ENCODE results near the gene TERT.
A peak's percentile ranks its signal among the peaks of the same experiment; 100 is the strongest.

Gene TERT

DNA sequence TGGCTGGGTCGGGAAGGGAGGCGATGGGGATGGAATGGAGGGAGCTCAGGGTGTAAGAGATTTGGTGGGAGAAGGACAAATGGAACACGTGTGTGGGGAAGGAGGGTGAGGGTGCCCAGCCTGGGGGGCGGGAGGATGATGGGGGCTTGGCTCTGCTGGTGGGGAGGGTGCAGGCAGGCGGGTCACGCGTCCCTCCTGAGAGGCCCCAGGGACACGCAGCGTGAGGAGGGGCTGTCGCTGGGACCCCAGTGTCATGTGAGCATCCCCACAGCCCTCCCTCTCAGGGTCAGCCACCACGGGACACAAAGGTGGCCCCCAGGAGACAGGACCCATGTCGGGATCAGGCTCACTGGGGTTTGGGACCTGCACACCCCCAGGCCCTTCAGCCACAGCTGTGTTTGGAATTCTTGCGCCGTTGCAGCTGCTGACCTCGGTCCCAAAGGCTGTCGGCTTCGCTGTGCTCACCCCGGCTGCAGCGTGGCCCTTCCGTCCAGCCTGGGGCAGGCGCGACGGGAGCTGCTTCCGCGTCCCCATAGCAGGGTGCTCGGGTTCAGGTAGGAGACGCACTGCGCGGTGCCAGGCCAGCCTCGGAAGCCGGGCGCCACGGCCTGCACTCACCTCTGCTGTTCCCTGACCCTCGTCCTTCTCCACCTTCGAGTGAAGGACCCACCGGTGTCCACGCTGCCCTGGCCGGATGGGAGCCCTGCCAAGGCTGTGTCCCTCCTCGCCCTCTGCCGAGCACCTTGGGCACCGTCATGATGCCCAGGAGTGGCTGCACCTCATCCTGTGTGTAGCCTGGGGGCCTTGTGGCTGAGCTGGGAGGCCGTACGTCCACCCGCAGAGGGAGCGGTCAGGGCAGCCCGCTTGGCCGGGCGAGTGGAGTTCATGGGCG is 88.1 kb downstream of the TERT start:
- DNase-seq (ENCODE audit: low spot score): no peak

DNA sequence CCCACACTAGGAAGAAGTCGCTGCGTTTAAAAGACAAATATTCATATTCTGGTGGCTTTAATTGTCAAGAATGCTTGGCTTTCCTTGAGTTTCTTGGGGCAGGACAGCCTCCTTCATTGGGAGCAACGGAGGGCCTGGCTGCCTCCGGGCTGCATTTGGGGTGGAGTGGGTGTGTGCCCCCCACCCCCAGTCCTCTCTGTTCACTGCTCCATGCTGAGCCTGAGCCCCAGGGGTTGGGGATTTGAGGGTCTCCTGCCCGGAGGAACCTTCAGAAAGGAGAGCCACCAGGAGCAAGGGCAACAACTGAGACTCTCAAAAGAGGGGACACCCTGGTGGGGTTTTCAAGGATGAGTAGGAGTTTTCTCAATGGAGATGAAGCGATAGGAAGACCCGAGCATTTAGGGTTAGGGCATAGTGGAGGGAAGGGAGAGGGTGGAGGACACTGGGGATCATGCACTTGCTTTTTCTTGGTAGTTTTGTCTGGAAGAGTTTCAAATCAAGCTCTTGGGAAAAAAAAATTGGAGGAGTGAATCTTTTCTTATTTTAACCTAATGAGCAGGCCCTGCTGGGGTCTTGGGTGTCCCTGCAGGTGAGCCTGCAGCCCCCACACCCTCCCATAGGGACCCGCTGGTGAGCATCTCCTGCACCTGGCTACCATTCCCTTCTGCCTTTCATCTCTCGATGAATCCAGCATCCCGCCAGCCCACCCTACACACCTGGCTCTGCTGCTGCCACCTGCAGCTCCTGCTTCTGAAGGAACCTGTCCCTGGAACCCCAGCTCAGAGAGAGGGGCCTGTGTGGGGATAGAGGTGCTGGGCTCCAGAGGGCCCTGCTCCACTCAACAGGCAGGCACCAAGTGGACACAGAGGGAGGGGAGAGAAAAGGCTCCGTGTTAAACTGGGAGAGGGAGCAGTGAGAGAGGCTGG is 89.3 kb downstream of the TERT start:
- no peak for DNase-seq (ENCODE audit: low spot score)

DNA sequence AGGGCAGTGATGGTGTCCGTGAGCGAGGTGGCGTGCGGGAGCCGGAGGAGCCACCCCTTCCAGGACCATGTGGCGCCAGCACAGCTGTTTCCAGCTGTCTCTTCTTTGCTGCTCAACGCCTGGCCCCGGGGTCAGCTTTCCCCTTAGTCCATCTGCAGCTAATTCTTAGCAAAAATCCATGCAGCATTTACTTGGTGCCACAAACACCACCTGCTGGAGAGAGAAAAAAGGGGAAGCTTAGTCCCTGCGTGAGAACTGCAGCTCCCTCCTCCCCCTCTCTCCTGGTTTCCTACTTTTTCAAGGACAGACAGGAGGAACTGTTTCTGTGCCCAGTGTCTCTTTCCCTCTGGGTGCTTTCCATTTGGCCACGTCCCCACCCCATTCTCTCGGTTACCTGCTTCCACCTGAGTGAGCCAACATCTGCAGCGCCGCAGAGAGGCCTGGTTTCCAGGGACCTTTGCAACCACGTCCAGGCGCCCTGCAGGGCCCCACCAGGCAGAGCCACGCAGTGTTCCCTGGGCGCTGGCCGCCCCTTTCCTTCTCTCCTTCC is 90.1 kb downstream of the TERT start:
- DNase-seq (ENCODE audit: low spot score): peak; percentile 42

DNA sequence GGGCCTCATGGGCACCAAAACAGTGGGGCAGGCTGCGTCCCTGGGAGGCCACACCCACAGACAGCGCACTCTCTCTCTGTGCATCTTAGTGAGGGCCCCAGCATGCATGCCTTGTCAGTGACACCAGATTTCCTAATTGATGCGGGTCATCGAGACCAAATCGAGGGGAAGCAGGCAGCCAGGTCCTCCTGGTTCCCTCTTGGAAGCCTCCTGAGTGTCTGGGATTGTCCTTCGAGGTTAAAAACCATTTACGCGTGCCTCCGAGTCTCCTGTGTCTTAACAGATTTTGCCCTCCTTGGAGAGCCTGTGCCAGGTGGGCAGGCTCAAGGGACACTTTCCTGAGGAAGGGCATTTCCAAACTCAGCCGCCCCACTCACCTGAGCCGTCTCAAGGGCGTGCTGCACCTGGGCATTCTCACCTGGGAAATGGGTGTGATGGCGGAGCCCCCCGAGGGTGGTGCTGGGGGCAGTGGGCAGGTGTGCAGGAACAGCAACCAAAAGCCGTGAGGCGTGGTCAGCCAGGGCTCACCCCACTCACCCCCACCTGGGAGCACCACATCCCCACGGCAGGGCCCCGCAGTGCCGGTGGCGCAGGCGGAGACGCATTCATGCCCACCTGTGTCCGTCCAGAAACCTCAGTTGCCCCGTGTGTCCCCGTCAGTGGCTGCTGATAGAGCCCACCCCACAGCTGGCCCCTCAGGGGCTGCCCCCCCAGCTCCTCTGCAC is 90.7 kb downstream of the TERT start:
- no peak for DNase-seq (ENCODE audit: low spot score)

DNA sequence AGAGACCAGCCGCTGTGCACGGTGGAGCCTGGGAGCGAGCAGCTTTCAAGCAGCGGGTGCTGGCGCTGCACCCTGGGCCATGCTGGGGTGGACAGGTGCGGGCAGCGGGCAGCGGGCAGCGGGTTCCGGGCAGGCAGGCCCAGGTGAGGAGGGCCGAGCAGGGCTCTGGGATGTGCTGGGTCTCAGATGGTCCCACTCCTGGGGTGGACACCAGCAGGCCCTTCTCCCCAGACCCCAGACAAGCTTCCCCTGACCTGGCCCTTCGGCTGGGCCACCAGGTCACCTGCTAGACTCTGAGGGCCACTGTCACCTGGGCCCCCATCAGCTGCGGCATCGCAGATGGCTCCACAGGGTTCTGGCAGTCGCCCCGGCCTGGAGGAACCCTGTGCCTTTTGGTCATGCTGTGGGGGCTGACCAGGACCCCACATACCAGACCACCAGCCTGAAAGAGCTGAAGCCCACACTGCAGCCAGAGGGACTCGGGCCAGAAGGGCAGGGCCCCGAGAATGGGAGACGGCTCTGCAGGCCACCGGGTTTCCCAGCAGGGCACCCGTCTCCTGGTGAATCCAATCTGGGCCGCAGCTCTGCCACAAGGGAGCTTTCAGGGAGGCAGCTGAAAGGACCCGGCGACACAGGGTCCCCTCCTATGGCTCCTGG is 91.4 kb downstream of the TERT start:
- no peak for DNase-seq (ENCODE audit: low spot score)
